WTC11 (cell line): Measurements from ENCODE around the gene PFKP. TPM values are rescaled to one million over a fixed set of nuclear protein-coding genes. Genes with fewer than 3 reads are reported as not detected.

Experiments used
- ATAC-seq: fragments of 200-7000 bp; cut with Tn5 transposase; 2 replicates; pipeline ENCODE4 v1.10.0; 2021; ENCODE audit warnings: mild to moderate bottlenecking, moderate library complexity
- CTCF ChIA-PET: fragments of 300-600 bp; sonication (Branson Sonifier 250); formaldehyde crosslinking; loops from one replicate; lab custom pipeline; 2021; ENCODE audit warnings: antibody characterized with exemption; lab: Charles Lee
- POLR2A ChIA-PET: fragments of 350-600 bp; sonication (Branson Sonifier 250); formaldehyde crosslinking; loops from one replicate; lab custom pipeline; 2021; ENCODE audit warnings: antibody characterized with exemption; lab: Charles Lee
- DNase-seq: peaks from one replicate; pipeline ENCODE4 v3.0.0; 2021; ENCODE audit warnings: low spot score
- H3K27ac Mint-ChIP-seq: 2 replicates; pipeline ENCODE4 v1.8.0; 2021; ENCODE audit warnings: mixed read lengths
- H3K27me3 Mint-ChIP-seq: 2 replicates; pipeline ENCODE4 v1.8.0; 2021; ENCODE audit warnings: low read depth, mild to moderate bottlenecking, moderate library complexity, mixed read lengths
- H3K36me3 Mint-ChIP-seq: 2 replicates; pipeline ENCODE4 v1.8.0; 2021; ENCODE audit warnings: mixed read lengths
- H3K4me1 Mint-ChIP-seq: 2 replicates; pipeline ENCODE4 v1.8.0; 2022; ENCODE audit warnings: mixed read lengths
- H3K4me3 Mint-ChIP-seq: 2 replicates; pipeline ENCODE4 v1.8.0; 2021; ENCODE audit warnings: mild to moderate bottlenecking, moderate library complexity, mixed read lengths
- H3K9me3 Mint-ChIP-seq: 2 replicates; pipeline ENCODE4 v1.8.0; 2021; ENCODE audit warnings: mixed read lengths
- ATF2 ChIP-seq: sonication (generic); formaldehyde crosslinking; IDR thresholded peaks from 2 replicates; pipeline ENCODE4 v1.8.1; 2022; ENCODE audit warnings: low read depth, missing genetic modification reagents, borderline replicate concordance
- CREM ChIP-seq: sonication (generic); formaldehyde crosslinking; IDR thresholded peaks from 2 replicates; pipeline ENCODE4 v1.8.1; 2022; ENCODE audit warnings: mild to moderate bottlenecking, missing genetic modification reagents, moderate library complexity
- FOXP1 ChIP-seq: sonication (generic); formaldehyde crosslinking; IDR thresholded peaks from 2 replicates; pipeline ENCODE4 v1.8.0; 2022; ENCODE audit warnings: missing genetic modification reagents, mild to moderate bottlenecking, moderate library complexity, borderline replicate concordance
- JAZF1 ChIP-seq: fragments of 250-450 bp; sonication (Bioruptor Pico); IDR thresholded peaks from 2 replicates; pipeline ENCODE4 v1.9.0; 2021; ENCODE audit warnings: moderate library complexity, mild to moderate bottlenecking, inconsistent platforms
- SMAD4 ChIP-seq: sonication (generic); formaldehyde crosslinking; IDR thresholded peaks from 2 replicates; pipeline ENCODE4 v1.8.0; 2022; ENCODE audit warnings: mild to moderate bottlenecking, missing genetic modification reagents
- STAT6 ChIP-seq: sonication (generic); formaldehyde crosslinking; conservative IDR thresholded peaks from 2 replicates; pipeline ENCODE4 v1.8.1; 2023; ENCODE audit warnings: mild to moderate bottlenecking, low read depth, missing genetic modification reagents, moderate library complexity
- TCF7 ChIP-seq: sonication (generic); formaldehyde crosslinking; IDR thresholded peaks from 2 replicates; pipeline ENCODE4 v1.8.0; 2022; ENCODE audit warnings: mild to moderate bottlenecking, low read depth, missing genetic modification reagents, moderate library complexity
- TEAD4 ChIP-seq: sonication (generic); formaldehyde crosslinking; IDR thresholded peaks from 2 replicates; pipeline ENCODE4 v1.8.0; 2022; ENCODE audit warnings: mild to moderate bottlenecking, missing genetic modification reagents
- USF1 ChIP-seq: sonication (generic); formaldehyde crosslinking; IDR thresholded peaks from 2 replicates; pipeline ENCODE4 v1.8.0; 2022; ENCODE audit warnings: mild to moderate bottlenecking, missing genetic modification reagents
- ZNF121 ChIP-seq: sonication (generic); formaldehyde crosslinking; IDR thresholded peaks from 2 replicates; pipeline ENCODE4 v1.8.0; 2023; ENCODE audit warnings: missing genetic modification reagents
- ZNF219 ChIP-seq: sonication (generic); formaldehyde crosslinking; IDR thresholded peaks from 2 replicates; pipeline ENCODE4 v1.8.0; 2023; ENCODE audit warnings: missing genetic modification reagents, mild to moderate bottlenecking, borderline replicate concordance
- ZNF416 ChIP-seq: fragments of 250-450 bp; sonication (Bioruptor Pico); IDR thresholded peaks from 2 replicates; pipeline ENCODE4 v1.9.0; 2021; ENCODE audit warnings: mild to moderate bottlenecking, inconsistent platforms
- ZNF532 ChIP-seq: fragments of 250-450 bp; sonication (Bioruptor Pico); IDR thresholded peaks from 2 replicates; pipeline ENCODE4 v1.9.0; 2021; ENCODE audit warnings: mild to moderate bottlenecking, borderline replicate concordance
- total RNA-seq: library from RNA; stranded (reverse); gene quantifications from 3 replicates; pipeline ENCODE4 v1.2.3, GENCODE V29; 2021
- TF ChIP-seq, protein P1 (sequence below): fragments of 200-600 bp; IDR thresholded peaks from 2 replicates; pipeline ENCODE4 v1.8.0; 2022; ENCODE audit warnings: antibody characterized with exemption
- TF ChIP-seq, protein P2 (sequence below): sonication (generic); formaldehyde crosslinking; conservative IDR thresholded peaks from 2 replicates; pipeline ENCODE4 v1.8.1; 2022; ENCODE audit warnings: mild to moderate bottlenecking, missing genetic modification reagents
- TF ChIP-seq, protein P3 (sequence below): sonication (generic); formaldehyde crosslinking; IDR thresholded peaks from 2 replicates; pipeline ENCODE4 v1.8.0; 2022; ENCODE audit warnings: mild to moderate bottlenecking, missing genetic modification reagents

Gene PFKP
- total RNA-seq, 1 experiment from 2014 or later = 127 TPM

GRCh38 chr10:3123571-3124411 lies 56.4 kb downstream of the PFKP start (continued):
- TF ChIP-seq FOXP1 (CRISPR knock-in tag) = no peak
- no peak for TF ChIP-seq SMAD4
- TF ChIP-seq TEAD4 (CRISPR knock-in tag) = no peak
- no peak for TF ChIP-seq STAT6 (CRISPR knock-in tag)
- TF ChIP-seq, protein P1, sequence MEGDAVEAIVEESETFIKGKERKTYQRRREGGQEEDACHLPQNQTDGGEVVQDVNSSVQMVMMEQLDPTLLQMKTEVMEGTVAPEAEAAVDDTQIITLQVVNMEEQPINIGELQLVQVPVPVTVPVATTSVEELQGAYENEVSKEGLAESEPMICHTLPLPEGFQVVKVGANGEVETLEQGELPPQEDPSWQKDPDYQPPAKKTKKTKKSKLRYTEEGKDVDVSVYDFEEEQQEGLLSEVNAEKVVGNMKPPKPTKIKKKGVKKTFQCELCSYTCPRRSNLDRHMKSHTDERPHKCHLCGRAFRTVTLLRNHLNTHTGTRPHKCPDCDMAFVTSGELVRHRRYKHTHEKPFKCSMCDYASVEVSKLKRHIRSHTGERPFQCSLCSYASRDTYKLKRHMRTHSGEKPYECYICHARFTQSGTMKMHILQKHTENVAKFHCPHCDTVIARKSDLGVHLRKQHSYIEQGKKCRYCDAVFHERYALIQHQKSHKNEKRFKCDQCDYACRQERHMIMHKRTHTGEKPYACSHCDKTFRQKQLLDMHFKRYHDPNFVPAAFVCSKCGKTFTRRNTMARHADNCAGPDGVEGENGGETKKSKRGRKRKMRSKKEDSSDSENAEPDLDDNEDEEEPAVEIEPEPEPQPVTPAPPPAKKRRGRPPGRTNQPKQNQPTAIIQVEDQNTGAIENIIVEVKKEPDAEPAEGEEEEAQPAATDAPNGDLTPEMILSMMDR = no peak
- TF ChIP-seq, protein P2, sequence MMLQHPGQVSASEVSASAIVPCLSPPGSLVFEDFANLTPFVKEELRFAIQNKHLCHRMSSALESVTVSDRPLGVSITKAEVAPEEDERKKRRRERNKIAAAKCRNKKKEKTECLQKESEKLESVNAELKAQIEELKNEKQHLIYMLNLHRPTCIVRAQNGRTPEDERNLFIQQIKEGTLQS (CRISPR knock-in tag) = no peak
- no peak for TF ChIP-seq ZNF219
- TF ChIP-seq ATF2 (CRISPR knock-in tag) = no peak
- no peak for TF ChIP-seq ZNF532
- no peak for TF ChIP-seq ZNF121 (CRISPR knock-in tag)
- no peak for TF ChIP-seq JAZF1 (CRISPR knock-in tag)
- no peak for TF ChIP-seq ZNF416 (CRISPR knock-in tag)

- DNase-seq (no peak), ATAC-seq (no peak)
- Mint-ChIP-seq H3K27ac (no peak overlapping the region; the same call in 1 of the 2 replicates), H3K9me3 (no peaks in the 10 kb centered on the region), H3K4me3 (no peak overlapping the region), H3K36me3 (peaks cover 60% of the 10 kb centered on the region), H3K4me1 (no peaks in the 10 kb centered on the region), H3K27me3 (no peaks in the 10 kb centered on the region)
- ChIA-PET CTCF (no interaction called here), POLR2A (no interaction called here)
- no peak for TF ChIP-seq USF1
- TF ChIP-seq TCF7 (CRISPR knock-in tag) = no peak
- no peak for TF ChIP-seq CREM (CRISPR knock-in tag)
- TF ChIP-seq, protein P3, sequence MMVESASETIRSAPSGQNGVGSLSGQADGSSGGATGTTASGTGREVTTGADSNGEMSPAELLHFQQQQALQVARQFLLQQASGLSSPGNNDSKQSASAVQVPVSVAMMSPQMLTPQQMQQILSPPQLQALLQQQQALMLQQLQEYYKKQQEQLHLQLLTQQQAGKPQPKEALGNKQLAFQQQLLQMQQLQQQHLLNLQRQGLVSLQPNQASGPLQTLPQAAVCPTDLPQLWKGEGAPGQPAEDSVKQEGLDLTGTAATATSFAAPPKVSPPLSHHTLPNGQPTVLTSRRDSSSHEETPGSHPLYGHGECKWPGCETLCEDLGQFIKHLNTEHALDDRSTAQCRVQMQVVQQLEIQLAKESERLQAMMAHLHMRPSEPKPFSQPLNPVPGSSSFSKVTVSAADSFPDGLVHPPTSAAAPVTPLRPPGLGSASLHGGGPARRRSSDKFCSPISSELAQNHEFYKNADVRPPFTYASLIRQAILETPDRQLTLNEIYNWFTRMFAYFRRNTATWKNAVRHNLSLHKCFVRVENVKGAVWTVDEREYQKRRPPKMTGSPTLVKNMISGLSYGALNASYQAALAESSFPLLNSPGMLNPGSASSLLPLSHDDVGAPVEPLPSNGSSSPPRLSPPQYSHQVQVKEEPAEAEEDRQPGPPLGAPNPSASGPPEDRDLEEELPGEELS (CRISPR knock-in tag) = no peak
These were observed 57.2 kb downstream of the PFKP start for GRCh38 chr10:3124412-3125175.
